Ramos (cell line): ENCODE results near the gene PDHA1.

Source experiments
- in situ Hi-C: fragments of 300-500 bp; cut with MboI; formaldehyde crosslinking; loops from one replicate; pipeline ENCODE4 v1.14.3; 2022; ENCODE audit warnings: low sequenced_read_pairs; ENCODE audit not compliant: unreplicated experiment

The PDHA1 gene

GRCh38 chrX:19372547-19373331 lies 29.0 kb downstream of the PDHA1 start:
- in situ Hi-C loops, result loop anchor here (25.0 kb wide), 2 partner anchors 515 to 615 kb away; partner anchors contain the start of genes BCLAF3 and SH3KBP1

- in situ Hi-C loops, result loop anchor here (25.0 kb wide), 2 partner anchors 514 to 614 kb away; partner anchors contain the start of genes BCLAF3 and SH3KBP1
These were observed 29.7 kb downstream of the PDHA1 start for GRCh38 chrX:19373351-19373891.

- in situ Hi-C loops, result loop anchor here (25.0 kb wide), 1 partner anchor 162 kb away; no protein-coding TSS in a partner anchor
These were observed 31.8 kb downstream of the PDHA1 start for GRCh38 chrX:19375546-19375945.

GRCh38 chrX:19377799-19378198 lies 34.1 kb downstream of the PDHA1 start:
- in situ Hi-C loops, result loop anchor here (25.0 kb wide), 1 partner anchor 160 kb away; no protein-coding TSS in a partner anchor

GRCh38 chrX:19381326-19381725 lies 37.6 kb downstream of the PDHA1 start:
- in situ Hi-C loops, result loop anchor here (25.0 kb wide), 1 partner anchor 156 kb away; no protein-coding TSS in a partner anchor

GRCh38 chrX:19382555-19383145 lies 38.9 kb downstream of the PDHA1 start:
- in situ Hi-C loops, result loop anchor here (25.0 kb wide), 1 partner anchor 155 kb away; no protein-coding TSS in a partner anchor

- in situ Hi-C loops, result loop anchor here (25.0 kb wide), 1 partner anchor 151 kb away; no protein-coding TSS in a partner anchor
These were observed 43.0 kb downstream of the PDHA1 start for GRCh38 chrX:19386679-19387078.

- in situ Hi-C loops, result loop anchor here (25.0 kb wide), 1 partner anchor 149 kb away; no protein-coding TSS in a partner anchor
These were observed 44.4 kb downstream of the PDHA1 start for GRCh38 chrX:19388064-19388679.

- in situ Hi-C loops, result loop anchor here (25.0 kb wide), 1 partner anchor 149 kb away; no protein-coding TSS in a partner anchor
These were observed 45.0 kb downstream of the PDHA1 start for GRCh38 chrX:19388741-19389140.

- in situ Hi-C loops, result loop anchor here (25.0 kb wide), 1 partner anchor 148 kb away; no protein-coding TSS in a partner anchor
These were observed 45.6 kb downstream of the PDHA1 start for GRCh38 chrX:19389227-19389845.

- in situ Hi-C loops, result loop anchor here (25.0 kb wide), 1 partner anchor 145 kb away; no protein-coding TSS in a partner anchor
These were observed 48.4 kb downstream of the PDHA1 start for GRCh38 chrX:19392078-19392477.

- in situ Hi-C loops, result loop anchor here (25.0 kb wide), 1 partner anchor 145 kb away; no protein-coding TSS in a partner anchor
These were observed 49.0 kb downstream of the PDHA1 start for GRCh38 chrX:19392703-19393102.

- in situ Hi-C loops, result no loop called here
These were observed 60.0 kb downstream of the PDHA1 start for GRCh38 chrX:19403696-19404095.

GRCh38 chrX:19410259-19410658 lies 66.5 kb downstream of the PDHA1 start:
- in situ Hi-C loops, result no loop called here
